PC-3 (cell line): ENCODE data around the gene CHD9. TPM values are rescaled to one million over a fixed set of nuclear protein-coding genes. Genes with fewer than 3 reads are reported as not detected.

Experiments
- ATAC-seq: fragments of 200-7000 bp; cut with Tn5 transposase; 2 replicates; pipeline ENCODE4 v1.9.1; 2020; ENCODE audit warnings: mild to moderate bottlenecking, moderate library complexity
- BruUV-seq: library from RNA; stranded (reverse); fragments of 400-500 nt; replicated peaks from 2 replicates; lab custom pipeline; 2021; lab: Mats Ljungman, UMichigan
- CTCF ChIA-PET: fragments of 300-600 bp; sonication (Branson Sonifier 250); formaldehyde crosslinking; loops from one replicate; lab custom pipeline; 2022; ENCODE audit warnings: antibody characterized with exemption; lab: Charles Lee
- POLR2A ChIA-PET: fragments of 300-600 bp; sonication (Branson Sonifier 250); formaldehyde crosslinking; loops from one replicate; lab custom pipeline; 2022; ENCODE audit warnings: antibody characterized with exemption; ENCODE audit not compliant: unreplicated experiment; lab: Charles Lee
- DNase-seq: peaks from one replicate; pipeline ENCODE4 v3.0.0-alpha.2; 2015
- H2AFZ ChIP-seq: fragments of 300-600 bp; sonication (generic); 2 replicates; pipeline ENCODE4 v1.6.0; 2016; ENCODE audit warnings: antibody characterized with exemption, low read length
- H3F3A ChIP-seq: fragments of 300-600 bp; sonication (generic); one replicate; pipeline ENCODE4 v1.6.0; 2017; ENCODE audit warnings: antibody characterized with exemption, low read length, control low read depth, mild to moderate bottlenecking; ENCODE audit not compliant: unreplicated experiment
- H3K27ac ChIP-seq: fragments of 300-600 bp; sonication (generic); 2 replicates; pipeline ENCODE4 v1.5.1; 2016; ENCODE audit warnings: mild to moderate bottlenecking, low read length
- H3K27me3 ChIP-seq: fragments of 300-600 bp; sonication (generic); 2 replicates; pipeline ENCODE4 v1.6.1; 2016; ENCODE audit warnings: low read length, mixed read lengths
- H3K36me3 ChIP-seq: fragments of 300-600 bp; sonication (generic); 2 replicates; pipeline ENCODE4 v1.6.1; 2016; ENCODE audit warnings: low read depth, mixed run types, low read length, mixed read lengths
- H3K4me1 ChIP-seq: fragments of 300-600 bp; sonication (generic); 2 replicates; pipeline ENCODE4 v1.5.1; 2016; ENCODE audit warnings: low read length; ENCODE audit not compliant: insufficient read depth
- H3K4me2 ChIP-seq: fragments of 300-600 bp; sonication (generic); 2 replicates; pipeline ENCODE4 v1.6.0; 2016; ENCODE audit warnings: low read length
- H3K4me3 ChIP-seq: fragments of 300-600 bp; sonication (generic); 2 replicates; pipeline ENCODE4 v1.5.1; 2016; ENCODE audit warnings: mild to moderate bottlenecking, low read length, mixed read lengths
- H3K79me2 ChIP-seq: fragments of 300-600 bp; sonication (generic); 2 replicates; pipeline ENCODE4 v1.6.1; 2017; ENCODE audit warnings: low read length, mixed read lengths
- H3K9ac ChIP-seq: fragments of 300-600 bp; sonication (generic); 2 replicates; pipeline ENCODE4 v1.6.0; 2016; ENCODE audit warnings: mild to moderate bottlenecking, low read length
- H3K9me2 ChIP-seq: fragments of 300-600 bp; sonication (generic); replicated peaks from 2 replicates; pipeline ENCODE4 v1.6.1; 2016; ENCODE audit warnings: mixed run types, low read length, mixed read lengths
- H3K9me3 ChIP-seq: fragments of 300-600 bp; sonication (generic); 2 replicates; pipeline ENCODE4 v1.6.1; 2016; ENCODE audit warnings: low read length, mixed read lengths
- H4K20me1 ChIP-seq: fragments of 300-600 bp; sonication (generic); 2 replicates; pipeline ENCODE4 v1.6.1; 2016; ENCODE audit warnings: low read length, mixed read lengths
- EZH2 ChIP-seq: fragments of 300-600 bp; sonication (generic); IDR thresholded peaks from one replicate; pipeline ENCODE4 v1.6.1; 2017; ENCODE audit warnings: antibody characterized with exemption, mild to moderate bottlenecking, low read length; ENCODE audit not compliant: unreplicated experiment
- EZH2phosphoT487 ChIP-seq: fragments of 300-600 bp; sonication (generic); IDR thresholded peaks from 2 replicates; pipeline ENCODE4 v1.6.1; 2018; ENCODE audit warnings: mild to moderate bottlenecking, antibody characterized with exemption, low read length, borderline replicate concordance
- intact Hi-C: fragments of 100-400 bp; cut with micrococcal nuclease; formaldehyde crosslinking; loops from 2 replicates; pipeline ENCODE4 v1.9.0; 2023
- total RNA-seq: library from RNA; depleted of rRNA; stranded (reverse); fragments of >200 nt; gene quantifications from 2 replicates; pipeline ENCODE4 v1.2.3, GENCODE V29; 2014
- TF ChIP-seq, protein P1 (sequence below): fragments of 300-600 bp; sonication (generic); conservative IDR thresholded peaks from 2 replicates; pipeline ENCODE4 v1.5.1; 2017; ENCODE audit warnings: antibody characterized with exemption, low read depth, mild to moderate bottlenecking, low read length

Gene CHD9
- total RNA-seq, 1 experiment from 2014 or later, result 13.3 TPM

DNA sequence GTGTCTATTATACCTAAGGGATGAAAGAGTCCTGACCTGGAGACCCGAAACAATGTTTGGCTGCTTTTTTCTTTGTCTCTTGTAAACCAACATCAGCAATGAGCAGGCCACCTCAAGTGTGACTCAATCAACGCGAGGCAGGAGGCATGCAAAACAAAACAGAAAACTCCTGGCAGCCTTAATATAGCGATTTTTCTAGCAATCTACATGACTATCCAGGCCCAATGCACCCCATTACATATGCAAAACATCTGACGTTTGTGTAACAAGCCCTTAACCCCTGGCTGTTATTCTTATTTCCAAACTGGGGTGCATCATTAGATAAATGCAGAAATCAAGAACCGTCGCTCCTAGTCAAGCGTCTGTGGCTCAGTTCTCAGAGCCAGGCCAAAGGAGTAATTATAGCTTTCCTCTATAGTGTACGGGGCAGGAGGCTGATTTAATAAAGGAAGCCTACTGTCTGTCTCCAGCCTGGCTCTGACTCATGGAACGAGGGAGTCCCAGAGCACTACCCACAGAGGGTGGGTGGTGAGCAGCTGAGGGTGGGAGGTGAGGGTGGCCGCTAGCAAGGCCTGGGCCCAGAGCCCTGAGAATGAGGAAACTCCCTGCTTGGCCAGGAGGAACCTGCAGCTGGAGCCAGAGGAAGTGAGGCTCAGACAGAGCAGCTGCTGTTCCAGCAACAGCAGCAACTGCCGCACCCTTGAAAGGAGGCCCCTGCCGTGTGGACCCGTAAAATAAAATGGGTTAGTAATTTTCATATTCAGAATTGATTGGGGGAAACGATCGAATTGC, 43.9 kb downstream of the CHD9 start:
- H3K27ac ChIP-seq, result peak overlapping the region; percentile 98
- peak overlapping the region; percentile 43 for H3K4me3 ChIP-seq
- peaks cover 24% of the 10 kb centered on the region for H3K4me1 ChIP-seq
- H3K27me3 ChIP-seq, result no peaks in the 10 kb centered on the region
- ATAC-seq, result peak; percentile 58
- H3K9me2 ChIP-seq, result no peaks in the 10 kb centered on the region
- POLR2A ChIA-PET, result interaction anchor here (0.6 kb wide), 1 partner anchor 31 kb away, joined by 4 read pairs; no protein-coding TSS in a partner anchor
- TF ChIP-seq EZH2phosphoT487 (no peak), EZH2 (no peak)
- peak overlapping the region; percentile 64 for H3K4me2 ChIP-seq
- H4K20me1 ChIP-seq, result no peaks in the 10 kb centered on the region
- H3F3A ChIP-seq, result peaks cover 7% of the 10 kb centered on the region
- H3K79me2 ChIP-seq, result 0 out of 2 replicates have a peak, but pooled peaks cover 8% of the 10 kb centered on the region
- H3K9ac ChIP-seq, result peak overlapping the region; percentile 71
- peak; percentile 59 for DNase-seq
- peaks cover 8% of the 10 kb centered on the region for H3K9me3 ChIP-seq
- H3K36me3 ChIP-seq, result peaks cover 17% of the 10 kb centered on the region
- CTCF ChIA-PET, result interaction anchor here (1.5 kb wide), 1 partner anchor 43 kb away, joined by 7 read pairs; the partner anchor contains the start of gene CHD9
- peak overlapping the region; percentile 70 for H2AFZ ChIP-seq
- no TSS peak for BruUV-seq
- intact Hi-C loops, result loop anchor here (1.0 kb wide), 3 partner anchors 18 to 43 kb away; no protein-coding TSS in a partner anchor

DNA sequence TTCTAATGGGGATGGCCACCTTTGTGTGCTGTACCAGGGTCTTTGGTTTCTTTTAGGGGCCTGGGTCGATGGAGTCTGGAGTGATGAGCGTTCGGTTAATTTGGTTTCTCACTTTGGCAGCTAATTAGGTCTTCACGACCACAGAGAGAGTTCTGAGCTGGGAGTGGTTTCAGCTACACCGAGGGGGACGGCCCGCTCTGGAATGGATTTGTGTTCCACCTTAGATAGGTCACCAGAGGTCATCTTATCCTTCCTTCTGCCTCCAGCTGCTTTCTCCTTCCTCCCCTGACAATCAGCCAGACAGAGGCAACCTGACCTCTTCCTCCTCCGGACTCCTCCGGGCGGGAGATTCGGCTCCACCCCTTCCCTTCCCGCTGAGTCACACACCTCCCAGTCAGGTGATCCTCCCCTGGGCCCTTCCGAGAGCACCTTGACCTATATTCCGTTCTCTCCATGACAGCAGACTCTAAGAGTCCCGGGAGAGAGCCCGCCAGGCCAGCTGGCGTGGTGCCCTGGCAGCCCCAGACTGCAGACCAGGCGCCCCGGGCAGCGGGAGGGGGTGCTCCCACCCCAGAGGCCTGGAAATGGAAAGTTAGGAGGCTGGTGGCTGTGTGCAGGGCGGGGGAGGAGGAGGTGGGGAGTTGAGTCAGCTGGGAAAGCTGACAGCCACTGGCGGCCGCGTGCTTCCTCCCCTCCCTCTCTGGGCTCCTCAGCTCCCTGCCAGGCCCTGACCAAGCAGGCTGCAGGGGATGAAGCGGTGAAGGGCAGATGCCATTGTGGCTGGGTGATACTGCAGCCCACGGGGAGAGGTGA, 44.7 kb downstream of the CHD9 start:
- BruUV-seq, result TSS peak; percentile 99
- peak overlapping the region; percentile 43 for H3K4me3 ChIP-seq
- peak overlapping the region; percentile 64 for H3K4me2 ChIP-seq
- TF ChIP-seq EZH2 (no peak), EZH2phosphoT487 (peak; percentile 51; the same call in 1 of the 2 replicates)
- ATAC-seq, result peak; percentile 84
- H3K9me2 ChIP-seq, result no peaks in the 10 kb centered on the region
- peaks cover 8% of the 10 kb centered on the region for H3K9me3 ChIP-seq
- H3K27ac ChIP-seq, result peak overlapping the region; percentile 98
- H3K79me2 ChIP-seq, result 0 out of 2 replicates have a peak, but pooled peaks cover 8% of the 10 kb centered on the region
- DNase-seq, result peak; percentile 92
- POLR2A ChIA-PET, result interaction anchor here (0.6 kb wide), 1 partner anchor 30 kb away, joined by 4 read pairs; no protein-coding TSS in a partner anchor
- H3K27me3 ChIP-seq, result no peaks in the 10 kb centered on the region
- peaks cover 17% of the 10 kb centered on the region for H3K36me3 ChIP-seq
- intact Hi-C loops, result loop anchor here (1.0 kb wide), 2 partner anchors 31 to 44 kb away; no protein-coding TSS in a partner anchor
- peaks cover 17% of the 10 kb centered on the region for H3K4me1 ChIP-seq
- H3F3A ChIP-seq, result peaks cover 7% of the 10 kb centered on the region
- peak overlapping the region; percentile 71 for H3K9ac ChIP-seq
- H4K20me1 ChIP-seq, result no peaks in the 10 kb centered on the region
- peak overlapping the region; percentile 70 for H2AFZ ChIP-seq
- CTCF ChIA-PET, result interaction anchor here (1.5 kb wide), 1 partner anchor 44 kb away, joined by 7 read pairs; the partner anchor contains the start of gene CHD9

- intact Hi-C loops, result no loop called here
- H3K79me2 ChIP-seq, result 0 out of 2 replicates have a peak, but pooled peaks cover 8% of the 10 kb centered on the region
- BruUV-seq, result no TSS peak
- peak overlapping the region; percentile 70 for H2AFZ ChIP-seq
- H3F3A ChIP-seq, result peaks cover 7% of the 10 kb centered on the region
- peaks cover 17% of the 10 kb centered on the region for H3K36me3 ChIP-seq
- H3K9ac ChIP-seq, result peak overlapping the region; percentile 71
- H3K4me3 ChIP-seq, result peak overlapping the region; percentile 41; the same call in 1 of the 2 replicates
- H3K9me2 ChIP-seq, result no peaks in the 10 kb centered on the region
- H3K27ac ChIP-seq, result peak overlapping the region; percentile 98
- ChIA-PET POLR2A (no interaction called here), CTCF (interaction anchor here (1.5 kb wide), 1 partner anchor 45 kb away, joined by 7 read pairs; the partner anchor contains the start of gene CHD9)
- peaks cover 8% of the 10 kb centered on the region for H3K9me3 ChIP-seq
- DNase-seq, result no peak
- no peaks in the 10 kb centered on the region for H4K20me1 ChIP-seq
- no peaks in the 10 kb centered on the region for H3K27me3 ChIP-seq
- peaks cover 17% of the 10 kb centered on the region for H3K4me1 ChIP-seq
- ATAC-seq, result no peak
- no peak for TF ChIP-seq EZH2phosphoT487
- no peak for TF ChIP-seq EZH2
- TF ChIP-seq, protein P1, sequence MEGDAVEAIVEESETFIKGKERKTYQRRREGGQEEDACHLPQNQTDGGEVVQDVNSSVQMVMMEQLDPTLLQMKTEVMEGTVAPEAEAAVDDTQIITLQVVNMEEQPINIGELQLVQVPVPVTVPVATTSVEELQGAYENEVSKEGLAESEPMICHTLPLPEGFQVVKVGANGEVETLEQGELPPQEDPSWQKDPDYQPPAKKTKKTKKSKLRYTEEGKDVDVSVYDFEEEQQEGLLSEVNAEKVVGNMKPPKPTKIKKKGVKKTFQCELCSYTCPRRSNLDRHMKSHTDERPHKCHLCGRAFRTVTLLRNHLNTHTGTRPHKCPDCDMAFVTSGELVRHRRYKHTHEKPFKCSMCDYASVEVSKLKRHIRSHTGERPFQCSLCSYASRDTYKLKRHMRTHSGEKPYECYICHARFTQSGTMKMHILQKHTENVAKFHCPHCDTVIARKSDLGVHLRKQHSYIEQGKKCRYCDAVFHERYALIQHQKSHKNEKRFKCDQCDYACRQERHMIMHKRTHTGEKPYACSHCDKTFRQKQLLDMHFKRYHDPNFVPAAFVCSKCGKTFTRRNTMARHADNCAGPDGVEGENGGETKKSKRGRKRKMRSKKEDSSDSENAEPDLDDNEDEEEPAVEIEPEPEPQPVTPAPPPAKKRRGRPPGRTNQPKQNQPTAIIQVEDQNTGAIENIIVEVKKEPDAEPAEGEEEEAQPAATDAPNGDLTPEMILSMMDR, result no peak
- H3K4me2 ChIP-seq, result peak overlapping the region; percentile 64
These were observed 45.4 kb downstream of the CHD9 start for GRCh38 chr16:53100131-53100748.
